HS-5 (cell line): Measurements from ENCODE around the gene RNU1-3.
"Not testable (repeated sequence)": the region's sequence is repeated elsewhere in the genome, so short reads cannot be mapped to it uniquely, and the experiment has no call there.

Experiments
- DNase-seq: peaks from one replicate; pipeline ENCODE4 v3.0.0-alpha.2; 2012; ENCODE audit warnings: low read depth

RNU1-3 gene

GRCh38 chr1:16651560-16651959, 15.2 kb downstream of the RNU1-3 start:
- not testable (repeated sequence) for DNase-seq

DNA sequence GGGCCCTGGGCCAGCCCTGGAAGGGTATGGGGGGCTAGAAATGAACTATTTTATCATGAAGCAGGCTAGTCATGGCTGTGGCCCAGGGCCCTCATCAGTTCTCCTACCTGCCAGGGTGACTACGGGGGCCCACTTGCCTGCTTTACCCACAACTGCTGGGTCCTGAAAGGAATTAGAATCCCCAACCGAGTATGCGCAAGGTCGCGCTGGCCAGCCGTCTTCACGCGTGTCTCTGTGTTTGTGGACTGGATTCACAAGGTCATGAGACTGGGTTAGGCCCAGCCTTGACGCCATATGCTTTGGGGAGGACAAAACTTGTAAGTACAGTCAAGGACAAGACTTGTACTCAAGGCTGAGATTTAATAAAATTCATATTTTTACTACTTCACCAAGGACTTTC, 16.8 kb downstream of the RNU1-3 start:
- not testable (repeated sequence) for DNase-seq

DNA sequence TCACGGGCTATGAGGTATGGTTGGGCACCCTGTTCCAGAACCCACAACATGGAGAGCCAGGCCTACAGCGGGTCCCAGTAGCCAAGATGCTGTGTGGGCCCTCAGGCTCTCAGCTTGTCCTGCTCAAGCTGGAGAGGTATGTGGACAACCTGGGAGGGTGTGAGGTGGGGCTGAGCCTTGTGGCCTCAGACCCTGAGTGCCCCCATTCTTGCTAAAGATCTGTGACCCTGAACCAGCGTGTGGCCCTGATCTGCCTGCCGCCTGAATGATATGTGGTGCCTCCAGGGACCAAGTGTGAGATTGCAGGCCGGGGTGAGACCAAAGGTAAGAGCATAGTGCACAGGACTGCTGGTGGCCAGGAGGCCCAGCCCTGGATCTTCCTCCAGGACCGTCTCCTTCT, 17.4 kb downstream of the RNU1-3 start:
- not testable (repeated sequence) for DNase-seq

- DNase-seq: not testable (repeated sequence)
These were observed 18.0 kb downstream of the RNU1-3 start for GRCh38 chr1:16648756-16649155.

DNA sequence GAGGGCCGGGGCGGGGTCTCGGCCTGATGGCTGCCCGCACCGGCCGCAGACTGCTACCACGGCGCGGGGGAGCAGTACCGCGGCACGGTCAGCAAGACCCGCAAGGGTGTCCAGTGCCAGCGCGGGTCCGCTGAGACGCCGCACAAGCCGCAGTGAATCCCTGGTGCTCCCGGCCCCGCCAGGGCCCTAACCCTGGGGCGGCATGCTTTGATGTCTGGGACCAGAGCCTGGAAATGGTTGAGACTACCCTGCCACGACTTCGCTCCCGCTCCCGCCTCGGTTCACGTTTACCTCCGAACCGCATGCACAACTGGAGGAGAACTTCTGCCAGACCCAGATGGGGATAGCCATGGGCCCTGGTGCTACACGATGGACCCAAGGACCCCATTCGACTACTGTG, 18.5 kb downstream of the RNU1-3 start:
- not testable (repeated sequence) for DNase-seq

GRCh38 chr1:16647179-16648176, 19.3 kb downstream of the RNU1-3 start:
- DNase-seq: not testable (repeated sequence)

- DNase-seq: not testable (repeated sequence)
These were observed 20.0 kb downstream of the RNU1-3 start for GRCh38 chr1:16646716-16647115.

DNA sequence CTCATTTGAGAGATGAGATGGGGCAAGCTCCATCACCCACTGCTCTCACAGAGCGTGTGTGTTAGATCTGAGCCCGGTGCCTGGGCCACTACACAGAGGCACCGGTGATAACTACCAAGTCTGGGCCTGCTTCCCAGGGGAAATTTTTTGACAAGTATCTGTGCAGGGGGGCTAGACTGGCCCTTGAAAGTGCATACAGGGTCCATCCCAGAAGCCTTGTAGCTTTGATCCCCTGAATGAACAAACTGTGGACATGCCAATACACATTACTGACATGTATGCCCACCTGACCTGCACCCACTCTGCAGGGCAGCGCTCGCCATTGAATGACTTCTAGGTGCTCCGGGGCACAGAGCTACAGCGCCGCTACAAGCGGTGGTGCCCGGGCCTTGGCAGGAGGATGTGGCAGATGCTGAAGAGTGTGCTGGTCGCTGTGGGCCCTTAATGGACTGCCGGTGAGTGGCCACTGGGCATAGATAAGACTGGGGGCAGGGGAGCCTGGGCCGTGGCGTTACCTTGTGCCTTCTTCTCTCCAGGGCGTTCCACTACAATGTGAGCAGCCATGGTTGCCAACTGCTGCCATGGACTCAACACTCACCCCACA, 20.6 kb downstream of the RNU1-3 start:
- DNase-seq: not testable (repeated sequence)

- DNase-seq: not testable (repeated sequence)
These were observed 21.3 kb downstream of the RNU1-3 start for GRCh38 chr1:16645271-16646060.

- DNase-seq: peak; percentile 91
These were observed 22.1 kb downstream of the RNU1-3 start for GRCh38 chr1:16644482-16645270.

DNA sequence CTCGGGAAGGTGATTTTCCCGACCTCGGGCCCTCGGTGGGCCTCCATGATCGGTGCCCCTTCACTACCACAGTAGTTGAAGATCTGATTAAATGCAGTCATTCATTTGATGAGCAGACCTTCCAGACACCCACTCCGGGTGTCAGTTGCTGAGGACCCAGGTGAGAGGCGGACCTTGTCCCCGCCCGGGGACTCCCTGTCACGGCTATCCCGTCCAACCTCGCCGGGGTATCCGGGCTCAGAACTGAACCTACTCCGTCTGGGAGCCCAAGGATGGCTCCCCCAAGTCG, 22.6 kb downstream of the RNU1-3 start:
- no peak for DNase-seq

DNA sequence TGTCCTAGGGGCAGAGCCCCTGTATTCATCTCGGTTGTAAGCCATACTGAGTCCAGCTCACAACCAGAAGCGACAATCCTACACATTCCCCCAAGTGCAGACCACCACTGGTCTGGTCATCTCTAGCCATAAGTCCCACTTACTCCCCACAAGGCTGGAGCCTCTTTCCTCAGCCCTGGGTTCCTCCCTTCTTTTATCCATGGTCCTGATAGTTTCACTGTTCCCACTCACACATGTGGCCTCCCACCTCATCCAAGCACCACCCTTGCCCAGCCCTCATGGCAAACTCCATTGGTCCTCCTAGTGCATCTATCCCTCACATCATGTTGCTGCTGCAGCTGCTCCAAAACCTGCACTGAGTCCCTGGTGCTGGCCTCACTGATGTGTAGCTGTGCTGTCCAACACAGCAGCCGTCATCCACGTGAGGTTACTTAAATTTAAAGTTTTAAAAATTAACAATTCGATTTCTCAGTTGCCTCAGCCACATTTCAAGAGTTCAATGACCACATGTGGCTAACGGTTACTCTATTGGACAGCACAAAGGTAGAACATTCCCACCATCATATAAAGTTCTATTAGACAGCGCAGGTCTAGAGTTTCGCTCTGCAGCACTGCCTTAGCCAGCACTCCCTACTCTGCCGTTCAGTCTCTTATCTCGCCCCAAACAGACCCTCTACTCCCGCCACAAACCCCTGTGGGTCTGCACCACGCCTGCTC, 23.1 kb downstream of the RNU1-3 start:
- DNase-seq: peak; percentile 24

- not testable (repeated sequence) for DNase-seq
These were observed 23.7 kb downstream of the RNU1-3 start for GRCh38 chr1:16643001-16643411.

DNA sequence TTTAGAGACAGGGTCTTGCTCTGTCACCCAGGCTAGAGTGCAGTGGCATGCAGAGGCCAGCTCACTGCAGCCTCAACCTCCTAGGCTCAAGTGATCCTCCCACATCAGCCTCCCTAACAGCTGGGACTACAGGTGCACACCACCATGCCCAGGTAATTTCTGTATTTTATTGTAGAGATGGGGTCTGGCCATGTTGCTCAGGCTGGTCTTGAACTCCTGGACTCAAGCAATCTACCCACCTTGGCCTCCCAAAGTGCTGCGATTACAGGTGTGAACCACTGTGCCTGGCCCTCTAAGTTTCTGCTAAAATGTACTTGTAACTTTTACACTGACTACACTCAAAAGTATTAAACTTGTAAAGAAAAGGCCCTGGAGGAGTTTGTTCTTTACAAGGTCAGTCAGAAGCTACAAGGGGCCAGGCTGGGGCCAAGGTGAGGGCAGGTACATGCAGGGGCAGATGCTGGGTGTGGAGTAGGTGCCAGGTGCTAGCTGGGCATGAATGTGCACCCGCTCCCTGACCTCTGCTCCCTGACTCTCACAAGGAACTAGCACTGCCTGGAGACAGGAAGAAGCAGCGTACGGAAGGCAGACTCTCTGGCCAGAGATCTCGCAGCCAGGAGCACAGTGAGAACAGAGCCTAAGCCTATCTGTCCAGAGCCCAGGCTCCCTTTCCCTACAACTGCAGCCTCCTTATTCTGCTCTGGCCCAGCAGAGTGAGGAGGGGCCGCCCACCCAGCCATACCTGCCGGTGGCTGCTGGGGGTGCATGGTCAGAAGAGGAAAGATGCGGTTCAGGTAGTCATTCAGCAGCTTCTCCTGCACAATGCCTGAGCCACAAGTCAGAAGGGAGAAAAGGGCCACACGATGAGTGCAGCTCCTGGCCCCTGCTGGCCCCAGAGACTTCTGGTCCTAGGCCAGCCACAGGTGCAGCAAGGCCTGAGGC, 24.5 kb downstream of the RNU1-3 start:
- DNase-seq: not testable (repeated sequence)

GRCh38 chr1:16641159-16641975, 25.4 kb downstream of the RNU1-3 start:
- DNase-seq: not testable (repeated sequence)

DNA sequence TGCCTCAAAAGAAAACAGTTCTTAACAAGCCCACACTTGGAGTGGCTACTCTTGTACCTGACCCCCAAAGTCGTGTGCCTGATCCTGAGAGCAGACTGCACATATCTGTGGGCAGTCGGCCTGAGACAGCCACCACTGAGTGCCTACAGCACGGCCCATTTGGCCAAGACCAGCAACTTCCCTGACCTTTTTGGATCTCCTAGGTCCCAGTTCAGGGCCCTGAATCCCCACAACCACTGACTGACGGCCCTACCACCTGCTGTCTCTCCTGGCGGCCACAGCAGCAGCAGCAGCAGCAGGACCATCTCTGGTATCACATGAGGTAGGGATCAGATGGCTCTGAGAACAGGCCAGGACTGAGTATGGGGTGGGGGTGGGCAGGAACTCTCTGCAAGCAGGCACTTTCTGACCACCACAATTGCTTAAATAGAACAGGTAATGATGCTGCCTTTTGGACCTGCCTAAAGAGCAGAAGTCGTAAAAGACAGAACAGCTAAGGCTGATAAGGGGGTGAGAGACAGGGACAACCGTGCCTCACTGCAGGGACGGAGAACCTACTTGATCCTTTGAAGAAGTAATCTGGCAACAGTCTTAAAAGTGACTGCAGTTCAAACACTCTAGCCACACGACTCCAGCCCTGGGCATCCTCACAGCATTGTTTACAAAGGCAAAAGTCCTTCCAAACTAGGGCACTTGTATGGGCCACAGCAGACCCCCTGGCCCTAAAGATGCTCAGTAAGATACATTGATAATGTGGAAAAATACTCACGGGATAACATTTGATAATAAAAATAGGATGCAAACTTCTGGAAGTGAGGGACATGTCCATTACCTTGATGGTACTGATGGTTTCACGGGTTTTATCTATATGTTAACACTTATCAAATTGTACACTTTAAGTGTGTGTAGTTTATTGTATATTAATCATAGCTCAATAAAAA, 27.4 kb downstream of the RNU1-3 start:
- DNase-seq: not testable (repeated sequence)

DNA sequence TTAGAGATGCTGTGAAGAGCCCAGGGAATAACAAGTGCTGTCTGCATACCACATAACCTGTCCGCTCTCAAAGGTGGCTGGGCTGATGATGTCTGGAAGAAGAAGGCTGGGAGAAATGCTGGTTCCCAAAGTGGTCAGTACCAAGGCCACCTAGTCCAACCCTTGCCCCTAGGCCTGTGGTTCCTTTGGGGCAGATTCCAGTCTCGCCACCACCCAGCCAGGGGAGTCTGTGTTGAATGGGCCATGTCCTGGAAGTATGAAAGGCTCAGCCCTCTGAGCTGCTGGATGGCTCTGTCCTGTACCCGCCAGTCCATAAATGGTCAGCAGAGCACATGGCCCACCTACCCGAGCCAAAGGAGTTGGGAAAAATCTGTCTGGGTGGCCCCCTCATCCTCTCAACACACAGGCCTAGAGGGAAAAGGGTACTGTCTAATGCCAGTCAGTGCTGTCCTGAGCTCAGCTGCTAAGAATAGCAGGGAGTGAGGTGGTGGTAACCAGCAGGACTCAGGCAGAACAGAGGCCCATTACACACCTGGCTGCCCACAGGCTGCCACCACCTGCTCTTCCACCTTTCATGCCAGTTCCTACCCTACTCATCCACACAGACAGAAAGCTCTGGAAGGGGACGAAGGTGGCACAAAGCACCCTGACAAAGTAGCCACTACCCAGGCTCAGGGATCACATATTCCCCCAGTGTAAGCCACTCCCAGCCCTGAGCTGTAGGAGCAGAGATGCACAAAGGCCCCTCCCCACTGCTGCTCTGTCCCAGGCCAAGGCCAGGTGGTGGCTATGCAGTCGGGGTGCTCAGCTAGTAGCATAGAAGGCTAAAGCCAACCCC, 28.6 kb downstream of the RNU1-3 start:
- DNase-seq: not testable (repeated sequence)
